Spleen (tissue), 7 donors: Measurements from ENCODE around the gene ARID5B.

ENCODE experiments used
- POLR2A ChIP-seq, 3 donors: fragments of 450-650 bp; IDR thresholded peaks; one replicate each; pipeline ENCODE4 v1.5.1; 2017; ENCODE audit warnings: antibody characterized with exemption in 3 of 3, mild to moderate bottlenecking in 1 of 3
- POLR2AphosphoS5 ChIP-seq, 3 donors: sonication (generic); formaldehyde crosslinking; IDR thresholded peaks; one replicate each; pipeline ENCODE4 v1.5.1; 2017; ENCODE audit warnings: antibody characterized with exemption in 3 of 3
- TF ChIP-seq, protein P1 (sequence below), 11 experiments: fragments of 200-600 bp in 7 of 11; fragments of 450-650 bp in 4 of 11; sonication (generic) in 4 of 11; IDR thresholded peaks in 8 of 11; conservative IDR thresholded peaks in 3 of 11; 1 replicate in 7 of 11; 2 replicates in 4 of 11; pipeline versions ENCODE4 v1.4.0 to v1.8.0; 2016 to 2021; ENCODE audit warnings: antibody characterized with exemption in 11 of 11, inconsistent platforms in 4 of 11, mild to moderate bottlenecking in 1 of 11
- donor health status: DM: no; HTN: no; CAD: no; lungs with moderate emphysema.
- donor health status: DM: no; HTN: no; CAD: no.
- donor health status: DM: no; HTN: no; CAD: no.

DNA sequence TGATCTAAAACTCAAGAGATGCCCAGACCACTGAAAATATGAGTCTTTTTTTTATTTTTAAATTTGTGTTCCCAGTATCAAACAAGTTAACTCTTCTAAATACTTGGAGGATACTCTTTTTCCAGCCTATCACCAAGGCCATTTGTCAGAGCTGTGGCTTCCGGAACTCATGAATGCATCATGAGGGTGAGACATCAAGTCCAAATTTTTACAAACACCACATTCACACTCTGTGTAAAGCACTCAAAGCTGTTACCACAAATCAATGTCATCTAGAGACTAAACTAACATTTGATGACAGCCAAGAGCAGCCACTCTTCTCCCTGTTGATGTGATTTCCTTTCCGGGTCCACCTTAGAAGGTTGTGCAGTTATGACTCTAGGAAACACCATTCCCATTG, 43.8 kb upstream of the ARID5B start:
- TF ChIP-seq, protein P1, sequence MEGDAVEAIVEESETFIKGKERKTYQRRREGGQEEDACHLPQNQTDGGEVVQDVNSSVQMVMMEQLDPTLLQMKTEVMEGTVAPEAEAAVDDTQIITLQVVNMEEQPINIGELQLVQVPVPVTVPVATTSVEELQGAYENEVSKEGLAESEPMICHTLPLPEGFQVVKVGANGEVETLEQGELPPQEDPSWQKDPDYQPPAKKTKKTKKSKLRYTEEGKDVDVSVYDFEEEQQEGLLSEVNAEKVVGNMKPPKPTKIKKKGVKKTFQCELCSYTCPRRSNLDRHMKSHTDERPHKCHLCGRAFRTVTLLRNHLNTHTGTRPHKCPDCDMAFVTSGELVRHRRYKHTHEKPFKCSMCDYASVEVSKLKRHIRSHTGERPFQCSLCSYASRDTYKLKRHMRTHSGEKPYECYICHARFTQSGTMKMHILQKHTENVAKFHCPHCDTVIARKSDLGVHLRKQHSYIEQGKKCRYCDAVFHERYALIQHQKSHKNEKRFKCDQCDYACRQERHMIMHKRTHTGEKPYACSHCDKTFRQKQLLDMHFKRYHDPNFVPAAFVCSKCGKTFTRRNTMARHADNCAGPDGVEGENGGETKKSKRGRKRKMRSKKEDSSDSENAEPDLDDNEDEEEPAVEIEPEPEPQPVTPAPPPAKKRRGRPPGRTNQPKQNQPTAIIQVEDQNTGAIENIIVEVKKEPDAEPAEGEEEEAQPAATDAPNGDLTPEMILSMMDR (IDR thresholded peaks at IDR 0.05 in 8 of 11, conservative IDR thresholded peaks at IDR 0.05 in 3 of 11): no peak
- TF ChIP-seq POLR2A (IDR thresholded peaks at IDR 0.05) (no peak), POLR2AphosphoS5 (IDR thresholded peaks at IDR 0.05) (no peak)
